Panc1 (cell line): ENCODE data around the gene KRT85. TPM values are rescaled to one million over a fixed set of nuclear protein-coding genes. Genes with fewer than 3 reads are reported as not detected.

Experiments
- ATAC-seq: fragments of 200-7000 bp; cut with Tn5 transposase; 2 replicates; pipeline ENCODE4 v1.9.1; 2020; ENCODE audit warnings: mild to moderate bottlenecking, moderate library complexity
- BruUV-seq: library from RNA; stranded (reverse); fragments of 400-500 nt; replicated peaks from 2 replicates; lab custom pipeline; 2021; lab: Mats Ljungman, UMichigan
- CTCF ChIA-PET: fragments of 300-600 bp; sonication (Branson Sonifier 250); formaldehyde crosslinking; loops from one replicate; lab custom pipeline; 2022; ENCODE audit warnings: antibody characterized with exemption; lab: Charles Lee
- POLR2A ChIA-PET: fragments of 300-600 bp; sonication (Branson Sonifier 250); formaldehyde crosslinking; loops from one replicate; lab custom pipeline; 2022; ENCODE audit warnings: antibody characterized with exemption; lab: Charles Lee
- DNase-seq: peaks from one replicate; pipeline ENCODE4 v3.0.0-alpha.2; 2010; ENCODE audit warnings: low read depth, low spot score
- H3K27ac ChIP-seq: 2 replicates; pipeline ENCODE4 v1.5.1; 2011; ENCODE audit warnings: mild to moderate bottlenecking, low read length, inconsistent platforms
- H3K27me3 ChIP-seq: fragments of 200-500 bp; sonication (Bioruptor generic); 2 replicates; pipeline ENCODE4 v1.6.0; 2014; ENCODE audit warnings: low read length, inconsistent platforms; ENCODE audit not compliant: control insufficient read depth, insufficient read depth
- H3K36me3 ChIP-seq: fragments of 200-500 bp; sonication (Bioruptor generic); 2 replicates; pipeline ENCODE4 v1.5.1; 2014; ENCODE audit warnings: inconsistent platforms, mild to moderate bottlenecking, low read length, moderate library complexity; ENCODE audit not compliant: control insufficient read depth, insufficient read depth
- H3K4me1 ChIP-seq: 2 replicates; pipeline ENCODE4 v1.5.1; 2011; ENCODE audit warnings: inconsistent platforms, mild to moderate bottlenecking, low read length, moderate library complexity; ENCODE audit not compliant: control insufficient read depth, insufficient read depth
- H3K4me3 ChIP-seq, 2 experiments: 2 replicates each; pipeline ENCODE4 v1.5.1; 2011 to 2012; ENCODE audit warnings: low read depth in 2 of 2, low read length in 2 of 2, mild to moderate bottlenecking in 2 of 2, inconsistent platforms in 1 of 2, moderate library complexity in 1 of 2
- H3K9me3 ChIP-seq: fragments of 200-500 bp; sonication (Bioruptor generic); 2 replicates; pipeline ENCODE4 v1.5.1; 2014; ENCODE audit warnings: low read depth, mild to moderate bottlenecking, inconsistent platforms, low read length, moderate library complexity; ENCODE audit not compliant: control insufficient read depth, insufficient read depth
- POLR2AphosphoS5 ChIP-seq: IDR thresholded peaks from 2 replicates; pipeline ENCODE4 v1.6.1; 2012; ENCODE audit warnings: mild to moderate bottlenecking, low read depth, low read length, moderate library complexity
- REST ChIP-seq, 2 experiments: IDR thresholded peaks; 2 replicates each; pipeline ENCODE4 v1.6.1; 2011 to 2012; ENCODE audit warnings: low read depth in 2 of 2, control low read depth in 1 of 2, low read length in 1 of 2, mild to moderate bottlenecking in 1 of 2, moderate library complexity in 1 of 2; ENCODE audit not compliant: insufficient read depth in 1 of 2
- SIN3A ChIP-seq: IDR thresholded peaks from 2 replicates; pipeline ENCODE4 v1.6.1; 2012; ENCODE audit warnings: low read depth, mild to moderate bottlenecking, low read length, moderate library complexity, borderline replicate concordance; ENCODE audit not compliant: insufficient read depth
- TCF7L2 ChIP-seq: IDR thresholded peaks from 2 replicates; pipeline ENCODE4 v1.6.1; 2011; ENCODE audit warnings: mild to moderate bottlenecking, low read depth, low read length, inconsistent platforms
- in situ Hi-C: cut with HindIII; loops from 2 replicates; pipeline ENCODE4 v1.10.0; 2016; ENCODE audit warnings: low sequenced_read_pairs, low pct_unique_long_range_greater_than_20kb
- intact Hi-C: fragments of 100-400 bp; cut with micrococcal nuclease; formaldehyde crosslinking; loops from one replicate; pipeline ENCODE4 v1.10.0; 2022; ENCODE audit not compliant: unreplicated experiment
- total RNA-seq: library from RNA; stranded (reverse); gene quantifications from one replicate; pipeline ENCODE4 v1.2.1, GENCODE V29; 2021; ENCODE audit not compliant: unreplicated experiment
- TF ChIP-seq, protein P1 (sequence below): fragments of 450-650 bp; IDR thresholded peaks from 2 replicates; pipeline ENCODE4 v1.5.1; 2017; ENCODE audit warnings: mild to moderate bottlenecking

KRT85 gene
- total RNA-seq, 1 experiment from 2014 or later, result not detected

DNA sequence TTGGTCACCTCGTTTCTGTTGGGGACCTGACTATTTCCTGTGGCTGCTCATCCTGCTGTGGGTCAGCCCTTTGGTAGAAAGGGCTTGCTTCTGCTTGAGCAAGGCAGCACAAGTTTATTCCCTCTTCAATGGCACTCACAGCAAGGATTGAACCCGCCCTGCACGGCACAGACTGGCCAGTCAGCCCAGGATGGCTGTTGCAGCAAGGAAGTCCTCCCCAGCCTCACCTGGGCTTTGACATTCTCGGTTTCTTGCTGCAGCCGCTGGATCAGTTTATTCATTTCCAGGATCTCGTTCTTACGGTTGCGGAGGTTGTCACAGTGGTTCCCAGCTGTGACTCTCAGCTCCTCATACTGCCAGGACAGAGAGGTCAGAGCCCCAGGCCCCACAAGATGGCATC lies 29.4 kb upstream of the KRT85 start:
- no peak for TF ChIP-seq REST (IDR thresholded peaks at IDR 0.05; ENCODE audit: insufficient read depth in 1 of 2, low read depth in 2 of 2, low read length in 1 of 2)
- TF ChIP-seq SIN3A, result no peak
- TF ChIP-seq, protein P1, sequence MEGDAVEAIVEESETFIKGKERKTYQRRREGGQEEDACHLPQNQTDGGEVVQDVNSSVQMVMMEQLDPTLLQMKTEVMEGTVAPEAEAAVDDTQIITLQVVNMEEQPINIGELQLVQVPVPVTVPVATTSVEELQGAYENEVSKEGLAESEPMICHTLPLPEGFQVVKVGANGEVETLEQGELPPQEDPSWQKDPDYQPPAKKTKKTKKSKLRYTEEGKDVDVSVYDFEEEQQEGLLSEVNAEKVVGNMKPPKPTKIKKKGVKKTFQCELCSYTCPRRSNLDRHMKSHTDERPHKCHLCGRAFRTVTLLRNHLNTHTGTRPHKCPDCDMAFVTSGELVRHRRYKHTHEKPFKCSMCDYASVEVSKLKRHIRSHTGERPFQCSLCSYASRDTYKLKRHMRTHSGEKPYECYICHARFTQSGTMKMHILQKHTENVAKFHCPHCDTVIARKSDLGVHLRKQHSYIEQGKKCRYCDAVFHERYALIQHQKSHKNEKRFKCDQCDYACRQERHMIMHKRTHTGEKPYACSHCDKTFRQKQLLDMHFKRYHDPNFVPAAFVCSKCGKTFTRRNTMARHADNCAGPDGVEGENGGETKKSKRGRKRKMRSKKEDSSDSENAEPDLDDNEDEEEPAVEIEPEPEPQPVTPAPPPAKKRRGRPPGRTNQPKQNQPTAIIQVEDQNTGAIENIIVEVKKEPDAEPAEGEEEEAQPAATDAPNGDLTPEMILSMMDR, result no peak
- TF ChIP-seq POLR2AphosphoS5, result no peak
- no peak for TF ChIP-seq TCF7L2
- ATAC-seq (no peak), DNase-seq (no peak)
- in situ Hi-C loops (no loop called here), intact Hi-C loops (no loop called here)
- Histone ChIP-seq H3K4me1 (no peaks in the 10 kb centered on the region), H3K4me3 (no peak overlapping the region), H3K27me3 (0 out of 2 replicates have a peak, but pooled peaks cover 3% of the 10 kb centered on the region), H3K27ac (no peak overlapping the region), H3K36me3 (no peaks in the 10 kb centered on the region), H3K9me3 (no peaks in the 10 kb centered on the region)
- ChIA-PET POLR2A (no interaction called here), CTCF (interaction anchor here (0.6 kb wide), 1 partner anchor 183 kb away, joined by 4 read pairs; no protein-coding TSS in a partner anchor)
- BruUV-seq, result no TSS peak

DNA sequence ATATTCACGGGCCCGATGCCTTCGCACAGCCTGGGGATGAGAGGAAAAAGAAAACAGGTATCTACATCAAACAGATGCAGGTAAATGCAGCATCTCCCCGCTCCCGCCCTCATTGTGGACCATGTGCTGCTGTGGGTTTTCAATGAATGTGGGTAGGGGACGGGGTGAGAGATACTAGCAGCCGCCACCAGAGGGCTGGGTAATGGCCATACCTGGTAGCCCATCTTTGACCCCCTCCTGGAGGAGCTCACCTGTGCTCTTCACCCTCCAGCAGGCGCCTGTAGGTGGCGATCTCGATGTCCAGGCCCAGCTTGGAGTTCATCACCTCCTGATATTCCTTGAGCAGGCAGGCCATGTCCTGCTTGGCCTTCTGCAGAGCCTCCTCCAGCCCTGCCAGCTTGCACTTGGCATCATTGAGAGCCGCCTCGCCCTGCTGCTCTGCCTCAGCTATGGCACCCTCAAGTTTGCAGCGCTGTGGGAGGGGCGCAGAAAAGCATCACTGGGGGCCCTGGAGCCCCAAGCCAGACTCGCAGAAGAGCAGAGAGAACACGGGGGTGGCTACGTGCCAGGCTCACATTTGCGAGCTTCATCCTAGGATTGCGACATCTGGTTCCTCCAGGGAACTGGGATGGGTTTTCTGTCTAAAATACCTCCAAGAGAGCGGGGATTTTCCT lies 28.6 kb upstream of the KRT85 start:
- ChIA-PET POLR2A (interaction anchor here (0.6 kb wide), 1 partner anchor 465 kb away, joined by 3 read pairs; no protein-coding TSS in a partner anchor), CTCF (interaction anchor here (1.1 kb wide), 1 partner anchor 482 kb away, joined by 6 read pairs; no protein-coding TSS in a partner anchor)
- Histone ChIP-seq H3K4me1 (no peaks in the 10 kb centered on the region), H3K36me3 (no peaks in the 10 kb centered on the region), H3K9me3 (no peaks in the 10 kb centered on the region), H3K4me3 (no peak overlapping the region), H3K27me3 (0 out of 2 replicates have a peak, but pooled peaks cover 3% of the 10 kb centered on the region), H3K27ac (no peak overlapping the region)
- in situ Hi-C loops, result no loop called here
- no TSS peak for BruUV-seq
- TF ChIP-seq, protein P1, result peak; percentile 74
- TF ChIP-seq SIN3A, result no peak
- no peak for TF ChIP-seq POLR2AphosphoS5
- TF ChIP-seq REST (IDR thresholded peaks at IDR 0.05; ENCODE audit: insufficient read depth in 1 of 2, low read depth in 2 of 2, low read length in 1 of 2), result no peak
- DNase-seq, result no peak
- intact Hi-C loops, result no loop called here
- no peak for ATAC-seq
